HepG2 (cell line): Measurements from ENCODE around the gene SLC13A1. TPM values are rescaled to one million over a fixed set of nuclear protein-coding genes. Genes with fewer than 3 reads are reported as not detected.

Experiments used
- ATAC-seq: fragments of 200-7000 bp; cut with Tn5 transposase; 3 replicates; pipeline ENCODE4 v1.9.1; 2020; ENCODE audit warnings: mild to moderate bottlenecking, moderate library complexity
- BruUV-seq: library from RNA; stranded (reverse); fragments of 400-500 nt; replicated peaks from 2 replicates; lab custom pipeline; 2021; lab: Mats Ljungman, UMichigan
- CTCF ChIA-PET: fragments of 300-600 bp; formaldehyde crosslinking; extraction: SDS; loops from one replicate; lab custom pipeline; 2021; ENCODE audit warnings: low total read pairs, inconsistent platforms, low intra/inter-chr PET ratio; lab: Yijun Ruan, JAX
- POLR2A ChIA-PET: fragments of 350-600 bp; sonication (Branson Sonifier 250); formaldehyde crosslinking; loops from one replicate; lab custom pipeline; 2020; ENCODE audit warnings: antibody characterized with exemption, inconsistent platforms; lab: Yijun Ruan, JAX
- DNase-seq: peaks from one replicate; pipeline ENCODE4 v3.0.0-alpha.2; 2015; ENCODE audit warnings: low spot score
- FAIRE-seq: peaks from 3 replicates; lab custom pipeline; 2011; peaks lifted over from hg19 to GRCh38; lab: Jason Lieb, UNC
- H2AFZ ChIP-seq: one replicate; pipeline ENCODE4 v1.6.1; 2011; ENCODE audit warnings: low read length, inconsistent platforms
- H3K27ac ChIP-seq: fragments of 300-600 bp; 3 replicates; pipeline ENCODE4 v1.8.0; 2011; ENCODE audit warnings: mixed run types, mild to moderate bottlenecking, mixed read lengths, low read length, inconsistent platforms; ENCODE audit not compliant: insufficient read depth; ENCODE audit errors: extremely low read length
- H3K27me3 ChIP-seq, 2 experiments: fragments of 200-600 bp in 1 of 2; 2 replicates in 1 of 2; 3 replicates in 1 of 2; pipeline versions ENCODE4 v1.6.0 to v1.8.0; 2011; ENCODE audit warnings: low read length in 2 of 2, mild to moderate bottlenecking in 2 of 2, moderate library complexity in 2 of 2, inconsistent platforms in 1 of 2; ENCODE audit not compliant: insufficient read depth in 2 of 2, control insufficient read depth in 1 of 2
- H3K36me3 ChIP-seq, 2 experiments: fragments of 200-600 bp in 1 of 2; replicated peaks in 1 of 2; 2 replicates in 1 of 2; 3 replicates in 1 of 2; pipeline versions ENCODE4 v1.5.1 to v1.8.0; 2011; ENCODE audit warnings: low read length in 2 of 2, inconsistent platforms in 1 of 2; ENCODE audit not compliant: insufficient read depth in 2 of 2, control insufficient read depth in 1 of 2
- H3K4me1 ChIP-seq: 2 replicates; pipeline ENCODE4 v1.5.1; 2012; ENCODE audit warnings: low read length, inconsistent platforms; ENCODE audit not compliant: insufficient read depth
- H3K4me2 ChIP-seq: 2 replicates; pipeline ENCODE4 v1.6.0; 2011; ENCODE audit warnings: low read depth, low read length, inconsistent platforms
- H3K4me3 ChIP-seq, 3 experiments: fragments of 200-600 bp in 1 of 3; sonication (generic), shearing (Covaris generic) in 1 of 3; replicated peaks in 1 of 3; 2 replicates each; pipeline ENCODE4 v1.5.1; 2011 to 2016; ENCODE audit warnings: low read length in 3 of 3, inconsistent platforms in 2 of 3, low read depth in 2 of 3, mild to moderate bottlenecking in 2 of 3, control low read depth in 1 of 3, mixed read lengths in 1 of 3; ENCODE audit not compliant: insufficient read depth in 1 of 3
- H3K79me2 ChIP-seq: one replicate; pipeline ENCODE4 v1.6.1; 2011; ENCODE audit warnings: low read length, inconsistent platforms; ENCODE audit not compliant: insufficient read depth
- H3K9ac ChIP-seq: 2 replicates; pipeline ENCODE4 v1.6.0; 2011; ENCODE audit warnings: mild to moderate bottlenecking, low read depth, low read length, inconsistent platforms; ENCODE audit not compliant: insufficient read depth
- H3K9me3 ChIP-seq: 2 replicates; pipeline ENCODE4 v1.5.1; 2012; ENCODE audit warnings: mild to moderate bottlenecking, low read length
- H4K20me1 ChIP-seq: 2 replicates; pipeline ENCODE4 v1.6.0; 2011; ENCODE audit warnings: inconsistent platforms, mild to moderate bottlenecking, low read length, moderate library complexity; ENCODE audit not compliant: insufficient read depth
- BCLAF1 ChIP-seq: fragments of 450-650 bp; IDR thresholded peaks from 2 replicates; pipeline ENCODE4 v1.6.1; 2017; ENCODE audit warnings: mild to moderate bottlenecking
- CHD2 ChIP-seq: IDR thresholded peaks from 2 replicates; pipeline ENCODE4 v1.6.1; 2011; ENCODE audit warnings: low read depth, low read length, improper control_type of control experiment
- ELF3 ChIP-seq: IDR thresholded peaks from 2 replicates; pipeline ENCODE4 v1.6.1; 2016; ENCODE audit warnings: missing genetic modification reagents, missing compliant biosample characterization
- HDAC6 ChIP-seq: fragments of 200-600 bp; sonication (generic); IDR thresholded peaks from 2 replicates; pipeline ENCODE4 v1.7.0; 2017; ENCODE audit warnings: mild to moderate bottlenecking, antibody characterized with exemption, low read length, low read depth
- STAT6 ChIP-seq: sonication (generic); formaldehyde crosslinking; IDR thresholded peaks from 2 replicates; pipeline ENCODE4 v1.4.0; 2020; ENCODE audit warnings: missing genetic modification reagents, mild to moderate bottlenecking, borderline replicate concordance
- TAF1 ChIP-seq: sonication (generic); formaldehyde crosslinking; IDR thresholded peaks from 2 replicates; pipeline ENCODE4 v1.4.0; 2020; ENCODE audit warnings: missing genetic modification reagents
- TEAD2 ChIP-seq: sonication (generic); formaldehyde crosslinking; IDR thresholded peaks from 2 replicates; pipeline ENCODE4 v1.9.0; 2021; ENCODE audit warnings: missing genetic modification reagents
- ZFAT ChIP-seq: sonication (generic); formaldehyde crosslinking; conservative IDR thresholded peaks from 2 replicates; pipeline ENCODE4 v1.8.1; 2023; ENCODE audit warnings: missing genetic modification reagents, inconsistent platforms
- ZMYM3 ChIP-seq: sonication (generic); formaldehyde crosslinking; IDR thresholded peaks from 2 replicates; pipeline ENCODE4 v1.5.1; 2020; ENCODE audit warnings: mild to moderate bottlenecking, missing genetic modification reagents
- ZNF382 ChIP-seq: sonication (generic); formaldehyde crosslinking; IDR thresholded peaks from 2 replicates; pipeline ENCODE4 v1.5.0; 2020; ENCODE audit warnings: missing genetic modification reagents, mild to moderate bottlenecking, borderline replicate concordance
- WGBS: methylation state at CpG from one replicate; pipeline ENCODE4 v1.1.6; 2017; ENCODE audit warnings: low lambda C conversion rate; 5-methylcytosine and 5-hydroxymethylcytosine counted together
- in situ Hi-C: cut with HindIII; loops from 2 replicates; pipeline ENCODE4 v1.10.0; 2017; ENCODE audit warnings: low pct_unique_long_range_greater_than_20kb; ENCODE audit not compliant: extremely low pct_ligation_motif_present
- intact Hi-C: fragments of 100-400 bp; cut with micrococcal nuclease; formaldehyde crosslinking; loops from one replicate; pipeline ENCODE4 v1.10.0; 2022; ENCODE audit not compliant: unreplicated experiment
- polyA plus RNA-seq, 8 experiments: library from polyadenylated mRNA; depleted of rRNA in 3 of 8; stranded (reverse) in 7 of 8; unstranded in 1 of 8; fragments of >200 nt; fragmentation: Illumina TruSeq in 4 of 8; extraction: Trizol in 4 of 8; gene quantifications; 2 replicates each; pipeline versions ENCODE4 v1.2.1 to v1.2.3, GENCODE V29; 2011 to 2016; ENCODE audit warnings: low read depth in 4 of 8, missing spikeins in 1 of 8, mixed read lengths in 1 of 8; ENCODE audit not compliant: insufficient read depth in 1 of 8
- total RNA-seq, 5 experiments: library from RNA; depleted of rRNA; stranded (reverse); fragments of >200 nt; fragmentation: Illumina TruSeq; extraction: Trizol; gene quantifications; 2 replicates each; pipeline ENCODE4 v1.2.3, GENCODE V29; 2016; ENCODE audit warnings: low read depth in 1 of 5
- TF ChIP-seq, protein P1 (sequence below): sonication (generic); formaldehyde crosslinking; IDR thresholded peaks from 2 replicates; pipeline ENCODE4 v1.5.1; 2020; ENCODE audit warnings: mild to moderate bottlenecking, missing genetic modification reagents, borderline replicate concordance
- TF ChIP-seq, protein P2 (sequence below): sonication (generic); formaldehyde crosslinking; IDR thresholded peaks from 2 replicates; pipeline ENCODE4 v1.8.1; 2023; ENCODE audit warnings: mild to moderate bottlenecking, missing genetic modification reagents, borderline replicate concordance
- TF ChIP-seq, protein P3 (sequence below): sonication (generic); formaldehyde crosslinking; IDR thresholded peaks from 2 replicates; pipeline ENCODE4 v1.4.0; 2020; ENCODE audit warnings: missing genetic modification reagents
- TF ChIP-seq, protein P4 (sequence below): sonication (generic); formaldehyde crosslinking; IDR thresholded peaks from 2 replicates; pipeline ENCODE4 v1.8.0; 2022; ENCODE audit warnings: mild to moderate bottlenecking, missing genetic modification reagents; ENCODE audit not compliant: insufficient replicate concordance

SLC13A1 gene
- total and polyA plus RNA-seq, 2 of the 13 experiments (the other 11 are each of a cell fraction or from before 2014, with no cell fraction given): not detected

DNA sequence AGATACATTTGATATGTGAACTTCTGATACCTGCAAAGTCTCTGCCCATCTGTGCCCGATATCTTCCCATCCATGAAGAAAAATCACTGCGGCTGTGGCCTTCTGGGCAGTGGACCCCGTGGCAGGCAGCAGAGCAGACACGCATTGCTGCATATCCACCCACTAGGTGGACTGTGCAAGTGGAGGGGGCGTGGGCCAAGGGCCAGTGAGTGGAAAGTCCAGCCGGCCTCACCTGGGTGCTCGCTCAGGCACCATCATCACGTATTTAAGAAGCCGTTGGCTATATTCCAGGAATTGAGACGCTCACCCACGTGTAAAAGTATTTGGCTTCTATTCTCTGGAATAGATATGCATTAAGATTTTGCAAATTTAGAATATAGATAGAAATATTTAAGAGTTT lies 30.8 kb upstream of the SLC13A1 start (continued):
- TF ChIP-seq ZMYM3 (CRISPR knock-in tag) (no peak), TEAD2 (CRISPR knock-in tag) (no peak), ZFAT (no peak)

DNA sequence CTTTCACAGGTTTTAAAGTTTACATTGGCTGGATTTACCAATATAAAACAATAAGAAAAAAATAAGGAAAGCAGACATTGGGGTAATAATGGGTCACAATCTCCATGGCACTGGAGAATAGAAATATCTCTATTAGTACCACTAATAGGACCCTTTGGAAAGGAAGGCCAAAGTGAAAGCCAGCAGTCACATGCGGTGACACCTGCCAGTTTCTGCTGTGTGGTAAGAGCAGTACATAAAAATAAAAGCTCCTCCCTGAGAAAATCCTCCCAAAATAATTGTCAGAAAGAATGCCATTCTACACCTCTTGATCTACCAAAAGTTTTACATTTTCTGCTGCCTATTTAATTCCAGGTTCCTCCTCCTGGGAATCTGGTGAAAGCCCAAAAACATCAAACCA lies 30.4 kb upstream of the SLC13A1 start:
- WGBS: 0% methylated on average over 1 of the region's 1 CpG
- no peaks in the 10 kb centered on the region for H3K27me3 ChIP-seq
- no peak for ATAC-seq
- in situ Hi-C loops: no loop called here
- H3K4me2 ChIP-seq: no peak overlapping the region
- H3K27ac ChIP-seq: no peak overlapping the region
- TF ChIP-seq TAF1 (CRISPR knock-in tag): no peak
- no peak for TF ChIP-seq BCLAF1
- TF ChIP-seq ELF3 (CRISPR knock-in tag): no peak
- TF ChIP-seq, protein P1, sequence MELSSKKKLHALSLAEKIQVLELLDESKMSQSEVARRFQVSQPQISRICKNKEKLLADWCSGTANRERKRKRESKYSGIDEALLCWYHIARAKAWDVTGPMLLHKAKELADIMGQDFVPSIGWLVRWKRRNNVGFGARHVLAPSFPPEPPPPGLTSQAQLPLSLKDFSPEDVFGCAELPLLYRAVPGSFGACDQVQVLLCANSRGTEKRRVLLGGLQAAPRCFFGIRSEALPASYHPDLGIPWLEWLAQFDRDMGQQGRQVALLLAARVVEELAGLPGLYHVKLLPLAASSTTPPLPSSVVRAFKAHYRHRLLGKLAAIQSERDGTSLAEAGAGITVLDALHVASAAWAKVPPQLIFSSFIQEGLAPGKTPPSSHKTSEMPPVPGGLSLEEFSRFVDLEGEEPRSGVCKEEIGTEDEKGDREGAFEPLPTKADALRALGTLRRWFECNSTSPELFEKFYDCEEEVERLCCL (CRISPR knock-in tag): no peak
- no peak for TF ChIP-seq HDAC6
- TF ChIP-seq, protein P2, sequence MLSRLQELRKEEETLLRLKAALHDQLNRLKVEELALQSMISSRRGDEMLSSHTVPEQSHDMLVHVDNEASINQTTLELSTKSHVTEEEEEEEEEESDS (CRISPR knock-in tag): no peak
- no peak for TF ChIP-seq CHD2
- TF ChIP-seq, protein P3, sequence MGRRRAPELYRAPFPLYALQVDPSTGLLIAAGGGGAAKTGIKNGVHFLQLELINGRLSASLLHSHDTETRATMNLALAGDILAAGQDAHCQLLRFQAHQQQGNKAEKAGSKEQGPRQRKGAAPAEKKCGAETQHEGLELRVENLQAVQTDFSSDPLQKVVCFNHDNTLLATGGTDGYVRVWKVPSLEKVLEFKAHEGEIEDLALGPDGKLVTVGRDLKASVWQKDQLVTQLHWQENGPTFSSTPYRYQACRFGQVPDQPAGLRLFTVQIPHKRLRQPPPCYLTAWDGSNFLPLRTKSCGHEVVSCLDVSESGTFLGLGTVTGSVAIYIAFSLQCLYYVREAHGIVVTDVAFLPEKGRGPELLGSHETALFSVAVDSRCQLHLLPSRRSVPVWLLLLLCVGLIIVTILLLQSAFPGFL (CRISPR knock-in tag): no peak
- TF ChIP-seq STAT6 (CRISPR knock-in tag): no peak
- TF ChIP-seq, protein P4, sequence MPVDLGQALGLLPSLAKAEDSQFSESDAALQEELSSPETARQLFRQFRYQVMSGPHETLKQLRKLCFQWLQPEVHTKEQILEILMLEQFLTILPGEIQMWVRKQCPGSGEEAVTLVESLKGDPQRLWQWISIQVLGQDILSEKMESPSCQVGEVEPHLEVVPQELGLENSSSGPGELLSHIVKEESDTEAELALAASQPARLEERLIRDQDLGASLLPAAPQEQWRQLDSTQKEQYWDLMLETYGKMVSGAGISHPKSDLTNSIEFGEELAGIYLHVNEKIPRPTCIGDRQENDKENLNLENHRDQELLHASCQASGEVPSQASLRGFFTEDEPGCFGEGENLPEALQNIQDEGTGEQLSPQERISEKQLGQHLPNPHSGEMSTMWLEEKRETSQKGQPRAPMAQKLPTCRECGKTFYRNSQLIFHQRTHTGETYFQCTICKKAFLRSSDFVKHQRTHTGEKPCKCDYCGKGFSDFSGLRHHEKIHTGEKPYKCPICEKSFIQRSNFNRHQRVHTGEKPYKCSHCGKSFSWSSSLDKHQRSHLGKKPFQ (CRISPR knock-in tag): no peak
- TF ChIP-seq ZNF382 (CRISPR knock-in tag): no peak
- TF ChIP-seq, all 625 proteins: peak for 0
- FAIRE-seq (no peak), DNase-seq (no peak)
- H3K9ac ChIP-seq: no peak overlapping the region
- POLR2A ChIA-PET: no interaction called here
- H4K20me1 ChIP-seq: no peaks in the 10 kb centered on the region
- intact Hi-C loops: no loop called here
- no peaks in the 10 kb centered on the region for H3K36me3 ChIP-seq
- H2AFZ ChIP-seq: no peak overlapping the region
- BruUV-seq: no TSS peak
- no peaks in the 10 kb centered on the region for H3K79me2 ChIP-seq
- H3K9me3 ChIP-seq: no peaks in the 10 kb centered on the region
- H3K4me1 ChIP-seq: no peaks in the 10 kb centered on the region
- no peak overlapping the region for H3K4me3 ChIP-seq
- CTCF ChIA-PET: no interaction called here
